T-helper 2 cell treated with Interferon-gamma antibody and Interleukin-4, amounts not matched to agents 5 μg/mL and 100 μg/mL, for 36 hours (primary cell): ENCODE measurements around the gene UBALD1.
A peak's percentile ranks its signal among the peaks of the same experiment; 100 is the strongest.

Experiments used
- DNase-seq: peaks from one replicate; pipeline ENCODE4 v3.0.0; 2021; ENCODE audit warnings: low spot score
- H3K27ac Mint-ChIP-seq: one replicate; pipeline ENCODE4 v1.8.0; 2021; ENCODE audit warnings: mild to moderate bottlenecking, mixed read lengths
- H3K27me3 Mint-ChIP-seq: one replicate; pipeline ENCODE4 v1.8.0; 2021; ENCODE audit warnings: low read depth, mixed read lengths
- H3K36me3 Mint-ChIP-seq: one replicate; pipeline ENCODE4 v1.8.0; 2021; ENCODE audit warnings: low read depth, mixed read lengths
- H3K4me1 Mint-ChIP-seq: one replicate; pipeline ENCODE4 v1.8.0; 2021; ENCODE audit warnings: low read depth, mixed read lengths
- H3K4me3 Mint-ChIP-seq: one replicate; pipeline ENCODE4 v1.8.0; 2022; ENCODE audit warnings: mild to moderate bottlenecking, moderate library complexity, mixed read lengths
- H3K9me3 Mint-ChIP-seq: one replicate; pipeline ENCODE4 v1.8.0; 2021; ENCODE audit warnings: mixed read lengths

The UBALD1 gene

DNA sequence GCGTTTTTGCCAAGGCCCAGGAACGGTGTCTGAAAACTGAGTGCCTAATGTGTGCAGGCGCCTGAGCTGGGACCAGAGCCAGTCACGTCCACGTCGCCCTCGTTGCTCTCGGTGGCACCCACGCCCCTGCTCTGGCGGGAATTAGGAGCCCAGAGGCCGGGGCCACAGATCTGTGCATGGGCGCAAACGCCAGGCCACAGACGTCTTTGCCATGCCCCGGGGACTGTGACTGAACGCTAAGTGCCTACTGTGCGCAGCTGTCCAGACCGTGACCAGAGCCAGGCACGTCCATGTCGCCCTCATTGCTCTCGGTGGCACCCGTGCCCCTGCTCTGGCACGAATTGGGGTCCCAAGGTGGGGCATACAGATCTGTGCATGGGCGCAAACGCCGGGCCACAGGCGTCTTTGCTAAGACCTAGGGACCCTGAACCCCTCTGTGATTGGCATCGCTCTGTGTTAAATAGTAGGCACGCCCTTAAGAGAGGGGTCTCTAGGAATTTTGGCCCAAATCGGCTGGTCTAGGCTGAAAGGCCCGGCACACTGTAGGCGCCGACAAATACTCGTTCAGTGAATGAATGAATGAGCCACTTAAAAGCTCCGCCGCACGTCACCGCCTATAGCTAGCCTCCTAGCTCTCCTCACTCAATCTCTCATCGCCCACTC, 827 bp upstream of the UBALD1 start:
- peaks cover 1% of the 10 kb centered on the region for H3K36me3 Mint-ChIP-seq
- no peaks in the 10 kb centered on the region for H3K27me3 Mint-ChIP-seq
- H3K27ac Mint-ChIP-seq, result peak overlapping the region; percentile 92
- peak overlapping the region; percentile 89 for H3K4me3 Mint-ChIP-seq
- peaks cover 14% of the 10 kb centered on the region for H3K4me1 Mint-ChIP-seq
- no peaks in the 10 kb centered on the region for H3K9me3 Mint-ChIP-seq
- DNase-seq, result peak; percentile 9

GRCh38 chr16:4613636-4614570, 785 bp downstream of the UBALD1 start:
- Mint-ChIP-seq H3K27me3 (no peaks in the 10 kb centered on the region), H3K36me3 (peaks cover 1% of the 10 kb centered on the region), H3K9me3 (no peaks in the 10 kb centered on the region), H3K27ac (peak overlapping the region; percentile 41), H3K4me3 (peak overlapping the region; percentile 78), H3K4me1 (peaks cover 14% of the 10 kb centered on the region)
- peak; percentile 30 for DNase-seq

DNA sequence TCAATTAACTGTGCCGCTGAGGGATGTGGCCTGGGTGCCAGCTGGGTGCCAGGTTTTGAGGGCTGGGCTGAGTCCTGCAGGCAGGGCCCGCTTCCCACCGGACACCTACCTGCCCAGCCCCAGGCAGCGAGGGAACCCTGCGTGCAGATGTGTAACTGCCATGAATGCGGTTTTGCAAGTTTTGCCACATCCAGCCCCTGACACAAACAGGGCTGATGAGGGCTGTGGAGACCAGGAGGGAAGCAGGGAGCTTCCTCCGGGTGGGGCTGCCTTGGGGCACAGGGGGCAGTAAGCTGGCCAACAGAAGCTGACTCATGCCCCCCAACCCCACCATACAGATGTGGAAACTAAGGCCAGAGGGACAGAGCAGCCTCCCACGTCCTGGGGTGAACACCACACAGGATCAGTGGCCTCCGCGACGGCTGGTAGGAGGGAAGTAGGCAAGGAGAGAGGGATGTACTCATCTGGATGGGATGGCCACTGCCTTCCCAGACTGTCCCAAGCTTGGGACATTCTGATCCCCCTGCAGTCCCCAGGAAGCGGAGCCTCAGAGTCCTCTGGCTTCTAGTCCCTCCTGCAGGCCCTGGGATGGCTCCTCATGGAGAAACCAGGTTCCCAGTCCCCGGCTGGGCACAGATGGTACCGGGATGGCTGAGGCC, 1.6 kb downstream of the UBALD1 start:
- Mint-ChIP-seq H3K4me3 (peak overlapping the region; percentile 78), H3K9me3 (no peaks in the 10 kb centered on the region), H3K36me3 (peaks cover 1% of the 10 kb centered on the region), H3K4me1 (peaks cover 14% of the 10 kb centered on the region), H3K27ac (no peak overlapping the region), H3K27me3 (no peaks in the 10 kb centered on the region)
- DNase-seq, result no peak

DNA sequence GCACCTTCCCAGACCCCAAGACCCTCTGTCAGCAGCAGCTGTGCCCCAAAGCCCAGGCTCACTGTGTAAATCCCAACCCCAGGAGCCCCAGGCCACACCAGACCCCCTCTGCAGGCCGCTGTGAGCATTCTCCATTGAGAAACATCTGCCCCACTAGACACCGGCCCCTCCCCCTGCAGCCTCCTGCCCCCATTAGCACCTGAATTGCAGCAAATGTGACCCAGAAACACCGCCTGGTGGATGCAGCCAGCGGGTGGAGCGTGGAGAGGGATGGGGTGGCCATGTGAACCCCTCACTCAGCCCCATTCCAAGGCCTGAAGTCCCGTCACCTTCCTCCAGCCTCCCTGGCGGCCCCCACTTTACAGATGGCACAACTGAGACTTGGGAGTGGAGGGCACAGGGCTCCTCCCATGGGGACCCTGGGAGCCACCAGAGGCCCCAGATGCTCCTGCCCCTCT, 2.2 kb downstream of the UBALD1 start:
- peaks cover 10% of the 10 kb centered on the region for H3K4me1 Mint-ChIP-seq
- H3K4me3 Mint-ChIP-seq, result no peak overlapping the region
- no peaks in the 10 kb centered on the region for H3K9me3 Mint-ChIP-seq
- no peak overlapping the region for H3K27ac Mint-ChIP-seq
- peaks cover 1% of the 10 kb centered on the region for H3K36me3 Mint-ChIP-seq
- DNase-seq, result no peak
- H3K27me3 Mint-ChIP-seq, result no peaks in the 10 kb centered on the region

GRCh38 chr16:4611337-4612021, 3.2 kb downstream of the UBALD1 start:
- no peak for DNase-seq
- Mint-ChIP-seq H3K4me3 (no peak overlapping the region), H3K36me3 (peaks cover 1% of the 10 kb centered on the region), H3K9me3 (no peaks in the 10 kb centered on the region), H3K4me1 (peaks cover 7% of the 10 kb centered on the region), H3K27me3 (no peaks in the 10 kb centered on the region), H3K27ac (no peak overlapping the region)

DNA sequence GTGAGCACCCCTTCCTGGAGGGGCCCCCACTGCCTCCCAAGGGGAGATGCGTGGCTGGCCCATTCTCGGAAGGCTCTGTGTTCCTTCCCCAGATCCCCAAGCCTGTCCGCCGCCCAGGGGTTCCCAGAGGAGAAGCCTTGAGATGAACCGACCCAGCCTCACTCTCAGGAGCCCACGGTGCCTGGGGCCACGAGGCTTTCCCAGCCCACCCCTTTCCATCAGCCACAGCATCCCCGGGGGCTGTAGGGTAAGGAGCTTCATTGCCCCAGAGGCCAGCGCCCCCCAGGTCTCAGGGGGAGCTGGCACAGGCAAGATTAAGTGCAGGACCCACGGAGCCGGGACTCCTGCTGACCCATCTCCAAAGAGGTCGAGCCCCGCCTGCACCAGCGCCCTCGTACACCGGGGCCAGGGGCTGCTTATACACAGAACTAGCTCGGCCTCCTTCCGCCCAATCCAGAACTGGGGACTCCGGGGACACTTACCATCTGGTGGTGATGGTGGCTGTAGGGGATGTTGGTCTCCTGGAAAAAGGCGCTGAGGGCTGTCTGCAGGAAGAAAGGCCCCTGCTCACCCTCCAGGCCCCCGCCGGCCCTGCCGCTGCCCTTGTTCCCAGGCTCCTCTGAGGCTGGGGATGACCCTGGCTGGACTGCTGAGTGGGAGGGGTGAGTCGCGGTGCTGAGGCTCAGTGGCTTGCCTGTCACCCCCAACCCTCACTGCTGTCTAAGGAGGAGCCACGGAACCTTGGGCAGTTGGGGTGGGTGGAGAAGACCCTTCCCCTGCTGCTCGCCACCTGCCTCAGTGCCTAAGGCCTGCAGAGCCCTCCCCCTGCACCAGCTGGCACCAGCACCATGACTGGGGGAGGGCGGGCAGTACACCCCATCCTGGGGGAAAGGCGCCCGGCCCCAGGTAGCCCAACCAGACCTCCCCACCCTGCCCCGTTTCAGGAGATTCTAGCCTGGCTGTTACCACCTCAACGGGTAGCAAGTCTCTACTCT, 4.4 kb downstream of the UBALD1 start:
- Mint-ChIP-seq H3K9me3 (no peaks in the 10 kb centered on the region), H3K4me1 (peaks cover 2% of the 10 kb centered on the region), H3K27ac (no peak overlapping the region), H3K27me3 (no peaks in the 10 kb centered on the region), H3K4me3 (no peak overlapping the region), H3K36me3 (no peaks in the 10 kb centered on the region)
- DNase-seq, result no peak

DNA sequence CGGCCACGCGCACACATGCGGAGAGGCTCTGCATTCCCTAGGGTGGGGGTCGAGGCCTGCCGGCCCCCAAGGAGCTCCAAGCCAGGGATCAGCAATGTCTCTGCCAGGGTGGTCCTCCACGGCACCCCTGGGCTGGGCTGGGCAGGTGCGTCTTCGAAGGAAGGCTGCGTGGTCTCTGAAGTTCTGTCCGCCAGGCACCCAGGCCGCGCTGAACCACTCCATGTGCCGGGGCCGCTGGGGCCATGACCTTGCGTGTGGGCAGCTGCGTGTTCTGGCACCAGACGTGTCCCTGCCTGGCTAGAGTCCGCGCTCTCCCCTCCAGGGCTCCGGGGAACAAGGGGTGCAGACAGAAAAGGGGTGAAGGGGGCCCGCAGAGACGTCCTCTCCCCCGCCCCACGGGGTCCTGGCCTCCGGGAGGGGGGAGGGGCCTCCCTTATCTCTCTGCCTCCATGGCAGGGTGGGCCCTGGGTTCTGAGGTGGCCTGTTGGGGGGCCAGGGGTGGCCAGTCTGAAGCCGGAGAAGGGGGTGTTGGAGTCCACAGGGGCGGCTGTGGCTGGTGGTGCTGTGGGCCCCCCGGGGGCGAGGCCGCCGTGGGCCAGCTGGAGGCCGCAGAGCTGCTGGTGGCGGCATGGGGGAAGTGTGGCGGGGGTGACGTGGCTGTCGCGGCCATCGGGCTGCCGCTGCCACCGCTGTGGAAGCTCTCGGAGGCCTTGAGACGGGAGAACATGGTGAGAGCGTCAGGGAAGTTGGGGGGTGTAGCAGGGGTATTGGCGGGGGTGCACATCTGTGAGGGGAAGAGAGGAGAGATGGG, 5.3 kb downstream of the UBALD1 start:
- Mint-ChIP-seq H3K9me3 (no peaks in the 10 kb centered on the region), H3K27me3 (no peaks in the 10 kb centered on the region), H3K27ac (no peak overlapping the region), H3K4me1 (peaks cover 2% of the 10 kb centered on the region), H3K4me3 (no peak overlapping the region), H3K36me3 (no peaks in the 10 kb centered on the region)
- no peak for DNase-seq

DNA sequence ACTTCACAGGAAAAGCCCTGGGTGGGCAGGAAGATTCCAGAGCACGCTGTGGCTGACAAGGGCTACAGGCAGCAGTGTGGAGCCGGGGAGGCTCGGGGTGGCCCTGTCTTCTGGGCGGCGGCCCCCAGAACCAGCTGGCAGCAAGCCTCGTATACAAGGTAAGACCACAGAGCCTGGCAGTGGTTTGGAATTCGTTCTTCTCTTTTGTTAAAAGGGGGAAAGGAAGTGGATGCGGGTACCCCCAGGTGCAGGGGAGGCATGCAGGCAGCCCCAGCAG, 6.0 kb downstream of the UBALD1 start:
- no peaks in the 10 kb centered on the region for H3K36me3 Mint-ChIP-seq
- H3K4me1 Mint-ChIP-seq, result peaks cover 2% of the 10 kb centered on the region
- no peak for DNase-seq
- H3K9me3 Mint-ChIP-seq, result no peaks in the 10 kb centered on the region
- no peaks in the 10 kb centered on the region for H3K27me3 Mint-ChIP-seq
- H3K27ac Mint-ChIP-seq, result no peak overlapping the region
- H3K4me3 Mint-ChIP-seq, result no peak overlapping the region

GRCh38 chr16:4607841-4608703, 6.6 kb downstream of the UBALD1 start:
- Mint-ChIP-seq H3K27me3 (no peaks in the 10 kb centered on the region), H3K4me3 (no peak overlapping the region), H3K36me3 (no peaks in the 10 kb centered on the region), H3K9me3 (no peaks in the 10 kb centered on the region), H3K27ac (no peak overlapping the region), H3K4me1 (peaks cover 2% of the 10 kb centered on the region)
- no peak for DNase-seq

DNA sequence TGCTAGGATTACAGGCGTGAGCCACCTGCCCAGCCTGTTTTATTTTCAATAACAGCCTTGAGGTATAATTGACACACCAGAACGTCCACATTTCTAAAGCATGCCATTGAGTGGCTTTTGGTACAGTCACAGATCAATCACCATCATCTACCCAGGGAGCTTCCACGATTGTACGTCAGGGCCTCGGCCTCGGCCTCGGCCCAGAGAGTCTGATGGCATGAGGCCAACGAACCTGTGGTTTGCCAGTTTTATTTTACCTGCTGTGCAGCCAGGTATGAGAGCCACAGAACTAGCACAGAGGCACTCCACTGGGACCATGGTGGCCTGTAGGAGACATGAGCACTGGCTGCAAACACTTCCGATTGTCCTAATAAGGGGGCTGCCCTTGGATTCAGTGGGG, 8.3 kb downstream of the UBALD1 start:
- H3K4me3 Mint-ChIP-seq, result no peak overlapping the region
- H3K27me3 Mint-ChIP-seq, result no peaks in the 10 kb centered on the region
- DNase-seq, result no peak
- H3K4me1 Mint-ChIP-seq, result peaks cover 1% of the 10 kb centered on the region
- H3K9me3 Mint-ChIP-seq, result no peaks in the 10 kb centered on the region
- no peaks in the 10 kb centered on the region for H3K36me3 Mint-ChIP-seq
- H3K27ac Mint-ChIP-seq, result no peak overlapping the region

DNA sequence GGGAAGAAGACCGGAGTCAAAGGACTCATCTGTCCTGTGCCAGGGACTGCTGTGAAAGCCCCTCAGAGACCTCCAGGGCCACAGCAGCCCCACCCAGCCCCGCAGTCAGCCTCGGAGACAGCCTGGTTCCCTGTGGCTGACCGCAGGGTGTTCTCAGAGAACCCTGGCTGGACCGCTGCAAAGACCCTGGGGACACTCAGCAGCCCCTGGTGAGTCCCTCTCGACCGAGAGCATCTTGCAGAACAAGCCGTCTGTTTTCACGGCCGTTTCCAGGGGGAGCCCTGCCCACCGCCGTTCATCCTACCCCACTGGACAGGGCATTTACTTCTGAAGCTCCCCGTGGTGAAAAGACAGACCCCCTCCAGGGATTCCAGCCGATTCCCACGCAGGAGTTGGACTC, 10.3 kb downstream of the UBALD1 start:
- Mint-ChIP-seq H3K9me3 (no peaks in the 10 kb centered on the region), H3K27me3 (no peaks in the 10 kb centered on the region), H3K4me3 (no peak overlapping the region), H3K36me3 (no peaks in the 10 kb centered on the region), H3K27ac (no peak overlapping the region), H3K4me1 (no peaks in the 10 kb centered on the region)
- DNase-seq, result no peak
